ENCODE measurements around the gene MMP25.

MMP25 gene

GRCh38 chr16:3012246-3012645, 34.1 kb upstream of the MMP25 start:
- no peak overlapping the region for H3K4me3 ChIP-seq (ENCODE audit: low read depth, low read length)
- no peak for TF ChIP-seq CTCF (IDR thresholded peaks at IDR 0.05; ENCODE audit: borderline replicate concordance, insufficient read depth, low read depth, low read length)

- H3K4me3 ChIP-seq (ENCODE audit: low read depth, low read length), result no peak within 1 kb of the TSS
- no peak for TF ChIP-seq CTCF (IDR thresholded peaks at IDR 0.05; ENCODE audit: borderline replicate concordance, insufficient read depth, low read depth, low read length)
Observed at GRCh38 chr16:3012828-3013420, 33.4 kb upstream of the MMP25 start, which contains the start of gene CLDN9. Gene CLDN9 (plus strand): TSS chr16:3012923. CDS start chr16:3013363, 440 bp downstream.

- no peak for TF ChIP-seq CTCF (IDR thresholded peaks at IDR 0.05; ENCODE audit: borderline replicate concordance, insufficient read depth, low read depth, low read length)
- no peak overlapping the region for H3K4me3 ChIP-seq (ENCODE audit: low read depth, low read length)
Observed at GRCh38 chr16:3013491-3013951, 32.8 kb upstream of the MMP25 start.

GRCh38 chr16:3013998-3014690, 32.2 kb upstream of the MMP25 start:
- no peak for TF ChIP-seq CTCF (IDR thresholded peaks at IDR 0.05; ENCODE audit: borderline replicate concordance, insufficient read depth, low read depth, low read length)
- H3K4me3 ChIP-seq (ENCODE audit: low read depth, low read length), result no peak overlapping the region

GRCh38 chr16:3014971-3015370, 31.4 kb upstream of the MMP25 start:
- no peak overlapping the region for H3K4me3 ChIP-seq (ENCODE audit: low read depth, low read length)
- TF ChIP-seq CTCF (IDR thresholded peaks at IDR 0.05; ENCODE audit: borderline replicate concordance, insufficient read depth, low read depth, low read length), result no peak

- TF ChIP-seq CTCF (IDR thresholded peaks at IDR 0.05; ENCODE audit: borderline replicate concordance, insufficient read depth, low read depth, low read length), result no peak
- no peak overlapping the region for H3K4me3 ChIP-seq (ENCODE audit: low read depth, low read length)
Observed at GRCh38 chr16:3015865-3016521, 30.4 kb upstream of the MMP25 start.

Data from GM12875 (cell line).